Measurements from ENCODE around the gene PLD4. TPM values are rescaled to one million over a fixed set of nuclear protein-coding genes. Genes with fewer than 3 reads are reported as not detected.
"Not testable (repeated sequence)": the region's sequence is repeated elsewhere in the genome, so short reads cannot be mapped to it uniquely, and the experiment has no call there.

The PLD4 gene
- total RNA-seq, 1 donor from 2014 or later = 0.05 TPM

DNA sequence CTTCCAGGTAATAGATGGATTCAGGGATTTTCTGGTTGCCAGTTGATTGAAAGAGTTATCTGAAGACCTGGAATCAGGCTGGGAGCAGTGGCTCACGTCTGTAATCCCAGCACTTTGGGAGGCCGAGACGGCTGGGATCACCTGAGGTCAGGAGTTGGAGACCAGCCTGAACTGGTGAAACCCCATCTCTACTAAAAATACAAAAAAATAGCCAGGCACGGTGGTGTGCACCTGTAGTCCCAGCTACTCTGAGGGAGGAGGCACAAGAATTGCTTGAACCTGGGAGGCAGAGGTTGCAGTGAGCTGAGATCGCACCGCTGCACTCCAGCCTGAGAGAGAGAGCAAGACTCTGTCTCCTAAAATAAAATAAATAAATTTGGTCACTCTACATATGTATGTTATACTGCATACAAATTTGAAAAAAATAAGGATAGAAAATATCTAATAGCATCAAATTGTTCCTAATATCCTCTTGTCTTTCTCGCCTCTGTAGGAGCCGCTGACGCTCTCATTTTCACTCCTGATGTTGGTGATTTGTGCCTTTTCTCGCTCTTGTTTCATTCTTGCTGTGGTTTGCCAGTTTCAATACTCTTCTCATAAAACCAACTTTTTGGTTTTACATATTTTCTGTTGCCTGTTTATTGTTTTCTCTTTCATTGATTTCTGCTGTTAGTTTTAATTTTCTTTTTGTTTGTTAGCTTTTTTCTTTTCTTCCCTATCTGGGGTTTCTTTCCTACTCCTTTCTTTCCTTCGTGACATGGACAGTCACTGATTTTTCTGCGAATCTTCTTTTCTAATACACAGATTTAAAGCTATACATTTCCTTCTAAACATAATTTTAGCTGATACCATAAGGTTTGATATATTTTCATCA, 23.8 kb upstream of the PLD4 start:
- H3K4me3 Mint-ChIP-seq (ENCODE audit: low read depth) = no peak overlapping the region
- TF ChIP-seq, protein P1, sequence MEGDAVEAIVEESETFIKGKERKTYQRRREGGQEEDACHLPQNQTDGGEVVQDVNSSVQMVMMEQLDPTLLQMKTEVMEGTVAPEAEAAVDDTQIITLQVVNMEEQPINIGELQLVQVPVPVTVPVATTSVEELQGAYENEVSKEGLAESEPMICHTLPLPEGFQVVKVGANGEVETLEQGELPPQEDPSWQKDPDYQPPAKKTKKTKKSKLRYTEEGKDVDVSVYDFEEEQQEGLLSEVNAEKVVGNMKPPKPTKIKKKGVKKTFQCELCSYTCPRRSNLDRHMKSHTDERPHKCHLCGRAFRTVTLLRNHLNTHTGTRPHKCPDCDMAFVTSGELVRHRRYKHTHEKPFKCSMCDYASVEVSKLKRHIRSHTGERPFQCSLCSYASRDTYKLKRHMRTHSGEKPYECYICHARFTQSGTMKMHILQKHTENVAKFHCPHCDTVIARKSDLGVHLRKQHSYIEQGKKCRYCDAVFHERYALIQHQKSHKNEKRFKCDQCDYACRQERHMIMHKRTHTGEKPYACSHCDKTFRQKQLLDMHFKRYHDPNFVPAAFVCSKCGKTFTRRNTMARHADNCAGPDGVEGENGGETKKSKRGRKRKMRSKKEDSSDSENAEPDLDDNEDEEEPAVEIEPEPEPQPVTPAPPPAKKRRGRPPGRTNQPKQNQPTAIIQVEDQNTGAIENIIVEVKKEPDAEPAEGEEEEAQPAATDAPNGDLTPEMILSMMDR (IDR thresholded peaks at IDR 0.05; ENCODE audit: unreplicated experiment) = no peak
- no peak for DNase-seq (ENCODE audit: low spot score, unreplicated experiment)
- no peak overlapping the region for H3K27ac Mint-ChIP-seq
- H3K36me3 Mint-ChIP-seq (ENCODE audit: insufficient read depth) = no peaks in the 10 kb centered on the region
- H3K9me3 Mint-ChIP-seq (ENCODE audit: low read depth) = peaks cover 3% of the 10 kb centered on the region
- peaks cover 36% of the 10 kb centered on the region for H3K27me3 Mint-ChIP-seq
- peaks cover 2% of the 10 kb centered on the region for H3K4me1 Mint-ChIP-seq (ENCODE audit: low read depth)

DNA sequence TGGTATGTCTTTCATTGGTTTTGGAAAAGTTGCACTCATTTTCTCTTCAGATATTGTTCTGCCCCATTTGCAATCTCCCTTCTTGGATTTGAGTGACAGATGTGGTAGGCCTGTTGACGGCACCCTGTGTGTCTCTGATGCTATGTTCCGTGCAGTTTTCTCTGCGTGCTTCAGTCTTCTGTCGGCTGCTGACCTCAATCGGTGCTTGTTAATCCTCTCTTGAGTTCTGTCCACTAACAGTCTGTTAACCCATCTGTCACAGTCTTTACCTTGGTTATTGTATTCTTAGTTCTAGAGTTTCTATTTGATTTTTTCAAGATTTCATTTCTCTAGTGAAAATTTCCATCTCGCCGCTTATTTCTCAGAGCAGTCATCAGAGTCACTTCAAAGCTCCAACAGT, 20.7 kb upstream of the PLD4 start:
- Mint-ChIP-seq H3K9me3 (ENCODE audit: low read depth) (peaks cover 10% of the 10 kb centered on the region), H3K27me3 (peaks cover 51% of the 10 kb centered on the region), H3K36me3 (ENCODE audit: insufficient read depth) (no peaks in the 10 kb centered on the region), H3K4me3 (ENCODE audit: low read depth) (no peak overlapping the region), H3K27ac (no peak overlapping the region), H3K4me1 (ENCODE audit: low read depth) (peaks cover 5% of the 10 kb centered on the region)
- no peak for DNase-seq (ENCODE audit: low spot score, unreplicated experiment)
- TF ChIP-seq, protein P1 (IDR thresholded peaks at IDR 0.05; ENCODE audit: unreplicated experiment) = no peak

DNA sequence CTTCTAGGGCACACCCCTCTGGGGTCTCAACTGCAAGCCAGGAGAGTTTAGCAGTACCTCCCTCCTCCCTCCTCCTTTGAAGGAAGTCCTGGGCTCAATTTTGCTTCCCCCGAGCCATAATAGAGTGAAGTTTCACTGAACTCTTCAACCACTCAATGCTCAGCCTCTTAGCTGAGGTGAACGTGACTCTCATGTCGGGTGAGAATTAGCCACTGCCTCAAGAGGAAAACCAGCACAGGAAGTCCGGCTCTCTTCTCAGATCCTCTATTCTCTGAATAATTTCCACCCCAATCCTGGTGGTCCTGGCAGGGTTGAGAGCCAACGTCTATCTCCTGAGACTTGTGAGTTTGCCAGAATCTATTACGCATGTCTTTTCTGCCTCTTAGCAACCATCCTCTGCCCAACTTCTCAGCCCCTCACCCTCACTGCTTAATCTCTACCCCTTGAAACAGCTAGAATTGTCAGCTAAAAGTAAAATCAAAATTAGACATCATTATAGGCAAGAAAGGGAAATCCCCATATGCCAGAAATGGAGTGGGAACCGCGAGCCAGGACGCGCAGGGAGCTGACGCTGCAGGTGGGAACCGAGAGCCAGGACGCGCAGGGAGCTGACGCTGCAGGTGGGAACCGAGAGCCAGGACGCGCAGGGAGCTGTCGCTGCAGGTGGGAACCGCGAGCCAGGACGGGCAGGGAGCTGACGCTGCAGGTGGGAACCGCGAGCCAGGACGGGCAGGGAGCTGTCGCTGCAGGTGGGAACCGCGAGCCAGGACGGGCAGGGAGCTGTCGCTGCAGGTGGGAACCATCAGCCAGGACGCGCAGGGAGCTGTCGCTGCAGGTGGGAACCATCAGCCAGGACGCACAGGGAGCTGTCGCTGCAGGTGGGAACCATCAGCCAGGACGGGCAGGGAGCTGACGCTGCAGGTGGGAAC, 19.8 kb upstream of the PLD4 start:
- H3K27me3 Mint-ChIP-seq = peaks cover 47% of the 10 kb centered on the region
- DNase-seq (ENCODE audit: low spot score, unreplicated experiment) = not testable (repeated sequence)

DNA sequence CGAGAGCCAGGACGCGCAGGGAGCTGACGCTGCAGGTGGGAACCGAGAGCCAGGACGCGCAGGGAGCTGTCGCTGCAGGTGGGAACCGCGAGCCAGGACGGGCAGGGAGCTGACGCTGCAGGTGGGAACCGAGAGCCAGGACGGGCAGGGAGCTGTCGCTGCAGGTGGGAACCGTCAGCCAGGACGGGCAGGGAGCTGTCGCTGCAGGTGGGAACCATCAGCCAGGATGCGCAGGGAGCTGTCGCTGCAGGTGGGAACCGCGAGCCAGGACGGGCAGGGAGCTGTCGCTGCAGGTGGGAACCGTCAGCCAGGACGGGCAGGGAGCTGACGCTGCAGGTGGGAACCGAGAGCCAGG, 19.1 kb upstream of the PLD4 start:
- Mint-ChIP-seq H3K9me3 (ENCODE audit: low read depth) (peaks cover 10% of the 10 kb centered on the region), H3K27me3 (peaks cover 40% of the 10 kb centered on the region)
- DNase-seq (ENCODE audit: low spot score, unreplicated experiment); H3K4me3 Mint-ChIP-seq (ENCODE audit: low read depth); H3K36me3 Mint-ChIP-seq (ENCODE audit: insufficient read depth); H3K27ac Mint-ChIP-seq; H3K4me1 Mint-ChIP-seq (ENCODE audit: low read depth): not testable (repeated sequence)

More for the DNA sequence above, 19.8 kb upstream of the PLD4 start:
- not testable (repeated sequence) for H3K4me3 Mint-ChIP-seq (ENCODE audit: low read depth); H3K36me3 Mint-ChIP-seq (ENCODE audit: insufficient read depth); H3K27ac Mint-ChIP-seq; H3K4me1 Mint-ChIP-seq (ENCODE audit: low read depth)
- H3K9me3 Mint-ChIP-seq (ENCODE audit: low read depth) = peaks cover 10% of the 10 kb centered on the region

DNA sequence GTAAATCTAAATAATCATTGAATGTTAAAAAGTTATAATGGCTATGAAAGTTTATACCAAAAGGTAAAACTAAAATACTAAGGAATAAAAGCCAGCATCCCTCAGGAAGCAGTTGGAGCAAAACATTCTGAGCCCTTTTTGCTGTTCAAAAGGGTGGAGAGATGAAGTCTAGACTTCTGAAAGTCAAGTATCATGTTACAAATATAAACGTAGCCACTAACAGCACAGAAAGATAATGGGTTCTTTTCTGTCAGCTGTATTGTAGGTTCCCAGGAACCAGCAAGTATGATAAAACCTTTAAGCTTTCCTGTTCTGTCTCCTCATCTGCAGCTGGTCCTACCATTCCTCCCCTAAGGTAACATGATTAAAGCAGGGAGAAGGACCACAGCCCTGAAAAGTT, 16.4 kb upstream of the PLD4 start:
- TF ChIP-seq, protein P1 (IDR thresholded peaks at IDR 0.05; ENCODE audit: unreplicated experiment) = no peak
- peaks cover 5% of the 10 kb centered on the region for H3K4me1 Mint-ChIP-seq (ENCODE audit: low read depth)
- peaks cover 35% of the 10 kb centered on the region for H3K27me3 Mint-ChIP-seq
- H3K9me3 Mint-ChIP-seq (ENCODE audit: low read depth) = peaks cover 18% of the 10 kb centered on the region
- no peak overlapping the region for H3K4me3 Mint-ChIP-seq (ENCODE audit: low read depth)
- no peak for DNase-seq (ENCODE audit: low spot score, unreplicated experiment)
- no peak overlapping the region for H3K27ac Mint-ChIP-seq
- peaks cover 1% of the 10 kb centered on the region for H3K36me3 Mint-ChIP-seq (ENCODE audit: insufficient read depth)

DNA sequence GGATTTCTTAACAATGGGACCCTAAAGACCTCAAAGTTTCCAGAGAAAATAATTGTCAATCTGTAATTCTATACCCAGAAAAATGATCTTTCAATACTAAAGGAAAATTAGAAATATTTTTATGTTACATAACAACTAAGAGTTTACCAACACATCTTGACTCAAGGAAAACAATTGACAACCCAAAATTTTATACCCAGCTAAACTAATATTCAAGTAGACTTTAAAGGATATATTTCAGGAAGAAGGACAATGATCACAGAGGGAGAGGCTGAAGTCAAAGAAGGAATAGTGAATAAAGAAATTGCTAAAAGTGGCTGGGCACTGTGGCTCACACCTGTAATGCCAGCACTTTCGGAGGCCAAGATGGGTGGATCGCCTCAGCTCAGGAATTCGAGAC, 12.6 kb upstream of the PLD4 start:
- H3K4me3 Mint-ChIP-seq (ENCODE audit: low read depth) = no peak overlapping the region
- no peak overlapping the region for H3K27ac Mint-ChIP-seq
- TF ChIP-seq, protein P1 (IDR thresholded peaks at IDR 0.05; ENCODE audit: unreplicated experiment) = no peak
- peaks cover 1% of the 10 kb centered on the region for H3K36me3 Mint-ChIP-seq (ENCODE audit: insufficient read depth)
- H3K9me3 Mint-ChIP-seq (ENCODE audit: low read depth) = peaks cover 15% of the 10 kb centered on the region
- no peak for DNase-seq (ENCODE audit: low spot score, unreplicated experiment)
- H3K4me1 Mint-ChIP-seq (ENCODE audit: low read depth) = peaks cover 5% of the 10 kb centered on the region
- H3K27me3 Mint-ChIP-seq = peaks cover 44% of the 10 kb centered on the region
